HG02798 (cell line): ENCODE data around the gene CALN1.

Source experiments
- ATAC-seq: cut with Tn5 transposase; IDR thresholded peaks from one replicate; pipeline ENCODE4 v1.9.1; 2021; ENCODE audit warnings: mild to moderate bottlenecking; ENCODE audit not compliant: unreplicated experiment, poor library complexity

Gene CALN1

DNA sequence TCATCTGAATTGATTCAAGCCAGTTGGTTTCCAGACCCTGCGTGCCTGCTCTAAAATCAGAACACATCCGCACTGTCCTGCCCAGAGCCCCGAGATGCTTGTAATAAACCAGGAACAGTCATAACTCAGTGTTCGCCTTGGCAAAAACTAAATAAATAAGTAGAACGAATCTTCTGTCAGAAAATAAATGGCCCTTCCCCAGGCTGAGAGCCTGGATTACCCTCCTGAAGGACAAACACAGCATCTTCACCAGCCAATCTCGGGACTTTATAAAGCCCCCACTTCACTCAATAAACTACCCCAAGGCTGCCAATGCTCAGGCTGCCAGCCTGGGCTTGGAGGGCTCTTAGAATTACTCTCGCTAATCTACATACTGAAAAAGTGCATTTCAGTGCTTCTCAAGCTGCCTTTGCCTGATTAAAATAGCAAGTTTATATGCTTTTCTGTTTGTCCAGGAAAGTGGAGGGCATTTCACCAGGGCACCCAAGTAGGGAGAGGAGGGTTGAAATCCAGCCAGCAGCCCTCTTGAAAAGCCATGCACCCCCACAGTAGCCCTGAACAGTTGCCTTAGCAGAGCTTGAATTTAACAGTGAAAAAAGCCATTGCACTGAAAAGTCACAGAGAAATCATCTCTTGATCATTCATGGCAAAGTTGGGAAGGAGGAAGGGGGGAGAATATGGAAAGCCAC lies 136.6 kb downstream of the CALN1 start:
- ATAC-seq: no peak

DNA sequence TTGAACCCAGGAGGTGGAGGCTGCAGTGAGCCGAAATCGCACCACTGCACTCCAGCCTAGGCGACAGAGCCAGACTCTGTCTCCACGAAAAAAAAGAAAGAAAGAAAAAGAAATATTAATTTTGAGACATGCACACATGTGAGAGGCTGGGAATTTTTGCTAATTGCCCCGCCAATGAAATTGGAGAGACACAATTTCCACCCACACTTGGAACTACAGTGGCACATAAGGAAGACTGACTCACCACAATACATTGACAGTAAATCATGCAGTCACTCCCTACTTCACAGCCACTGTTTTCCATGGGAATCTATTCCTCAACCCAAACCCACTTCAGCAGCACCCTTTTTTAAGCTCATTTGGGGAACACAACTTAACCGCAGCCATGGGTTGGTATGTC lies 139.7 kb downstream of the CALN1 start:
- ATAC-seq: no peak

DNA sequence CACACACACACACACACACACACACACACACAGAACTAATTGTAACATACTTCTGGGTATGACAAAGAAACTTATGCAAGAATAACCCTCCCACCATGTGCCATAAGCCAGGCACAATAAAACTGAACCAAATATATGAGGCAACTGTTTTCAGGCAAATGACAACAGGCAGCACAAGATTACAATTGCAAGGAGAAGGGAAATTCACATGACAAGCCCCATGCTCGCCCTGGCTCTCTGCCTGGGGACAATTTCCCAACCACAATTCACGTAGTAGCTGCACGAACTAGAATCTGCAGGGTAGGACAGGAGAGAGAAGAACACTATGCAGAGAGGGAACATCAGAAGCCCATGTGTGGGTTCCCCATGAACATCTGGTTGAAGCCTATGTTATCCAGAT lies 143.3 kb downstream of the CALN1 start:
- ATAC-seq: no peak

DNA sequence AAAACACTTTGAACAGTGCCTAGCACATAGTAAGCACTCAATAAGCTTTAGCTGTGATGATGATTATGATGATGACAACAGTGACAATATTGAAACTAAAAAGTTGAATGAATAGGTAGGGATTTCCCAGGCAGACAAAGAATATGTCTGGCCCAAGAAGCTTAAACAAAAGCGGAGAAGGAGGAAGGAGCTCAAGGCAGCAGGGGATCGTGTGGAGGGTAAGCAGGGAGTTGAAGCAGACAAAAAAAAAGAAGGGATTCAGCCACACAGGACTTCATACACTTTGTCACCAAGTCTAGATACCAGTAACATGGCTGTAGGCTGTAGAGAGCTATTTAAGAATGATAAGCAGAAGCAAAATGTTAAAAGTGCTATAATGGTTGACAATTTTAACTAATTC lies 144.0 kb downstream of the CALN1 start:
- ATAC-seq: no peak

DNA sequence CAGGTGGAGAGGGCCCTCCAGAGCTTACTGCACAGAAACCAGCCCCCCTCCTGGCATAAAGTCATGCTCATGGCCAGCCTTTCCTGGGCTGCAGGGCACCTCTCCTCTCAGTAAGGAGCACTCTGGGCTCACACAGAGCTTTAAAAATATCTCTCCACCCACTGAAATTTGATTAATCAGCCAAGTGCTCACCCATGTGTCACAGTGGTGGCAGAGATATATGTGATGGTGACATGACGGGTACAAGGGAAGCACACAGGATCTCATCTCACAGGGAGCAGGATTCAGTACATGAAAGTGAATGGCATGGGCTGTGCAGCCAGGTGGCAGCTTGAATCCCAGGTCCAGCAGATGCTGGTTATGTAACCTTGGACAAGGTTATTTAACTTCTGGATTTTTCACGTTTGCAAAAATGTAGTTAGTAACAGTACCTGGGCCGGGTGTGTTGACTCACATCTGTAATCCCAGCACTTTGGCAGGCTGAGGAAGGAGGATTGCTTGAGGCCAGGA lies 144.8 kb downstream of the CALN1 start:
- no peak for ATAC-seq

DNA sequence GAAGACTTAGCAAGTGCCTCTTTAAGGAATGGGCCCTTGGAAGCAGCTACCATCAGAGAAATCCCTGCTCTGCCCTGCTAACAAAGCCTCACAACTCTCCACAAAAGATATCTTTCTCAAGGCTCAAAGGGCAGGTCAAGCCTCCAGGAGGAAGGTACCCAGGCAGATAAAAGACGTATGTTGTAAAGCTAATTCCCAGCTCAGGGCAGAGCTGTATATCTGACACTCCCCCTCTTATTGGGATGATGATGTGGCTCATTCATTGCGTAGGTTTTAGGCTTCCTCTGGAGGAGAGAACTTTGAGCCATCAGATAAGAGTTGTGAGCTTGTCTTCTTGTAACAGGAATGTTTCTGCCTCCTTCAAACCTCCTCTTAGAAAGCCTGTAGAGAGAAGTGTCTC lies 145.4 kb downstream of the CALN1 start:
- ATAC-seq: no peak

DNA sequence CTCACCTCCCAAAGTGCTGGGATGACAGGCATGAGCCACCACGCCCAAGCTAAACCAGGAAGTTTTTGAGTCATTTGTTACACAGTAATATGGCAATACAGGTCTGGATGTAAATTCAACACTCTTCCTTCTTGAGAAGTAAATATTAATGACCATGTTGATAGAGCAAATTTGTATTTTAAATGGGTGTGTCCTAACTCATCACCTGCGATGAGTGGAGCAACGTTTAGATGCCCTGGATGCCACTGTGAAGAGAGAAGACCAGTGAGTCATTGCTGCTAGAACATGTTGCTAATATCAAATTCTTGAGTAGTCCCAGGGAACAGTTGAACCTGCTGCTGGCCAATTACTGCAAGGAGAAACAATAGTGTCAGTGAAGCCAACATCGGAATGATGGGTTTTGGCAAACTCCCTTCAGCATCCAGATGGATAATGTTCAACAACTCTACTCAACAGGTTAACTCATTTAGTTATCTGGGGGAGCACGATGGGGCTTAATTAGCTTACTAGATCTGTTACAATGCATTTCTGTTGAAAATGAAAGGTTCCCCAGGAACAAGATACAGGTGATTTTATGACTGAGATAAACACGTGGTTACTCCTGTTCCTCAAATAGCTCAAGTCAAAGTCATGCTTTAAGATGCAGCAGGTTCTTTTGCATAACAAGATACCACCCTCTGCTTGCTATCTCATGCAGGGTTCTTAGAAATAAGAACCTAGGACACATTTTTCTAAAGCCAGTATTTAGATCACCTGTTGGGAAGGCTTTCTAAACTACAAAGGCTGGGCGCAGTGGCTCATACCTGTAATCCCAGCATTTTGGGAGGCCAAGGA lies 146.8 kb downstream of the CALN1 start:
- no peak for ATAC-seq

DNA sequence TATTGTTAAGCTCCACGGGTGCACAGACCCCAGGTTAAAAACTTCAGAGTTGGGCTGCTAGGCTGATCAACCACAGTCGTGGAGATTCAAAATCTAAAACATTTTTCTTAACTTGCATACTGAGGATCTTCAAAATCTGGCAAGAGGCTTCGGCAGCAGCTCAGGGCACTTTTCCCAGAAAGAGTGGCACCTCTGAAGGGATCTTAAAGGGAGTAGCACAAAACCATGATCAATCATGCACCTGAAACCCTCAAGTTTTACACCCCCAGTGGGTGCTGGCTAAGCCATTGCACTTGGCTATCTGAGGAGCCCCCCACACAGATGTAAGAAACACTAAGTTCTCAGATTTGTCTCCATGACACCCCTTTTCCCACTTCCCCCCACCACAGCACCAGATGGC lies 151.7 kb downstream of the CALN1 start:
- ATAC-seq: no peak

DNA sequence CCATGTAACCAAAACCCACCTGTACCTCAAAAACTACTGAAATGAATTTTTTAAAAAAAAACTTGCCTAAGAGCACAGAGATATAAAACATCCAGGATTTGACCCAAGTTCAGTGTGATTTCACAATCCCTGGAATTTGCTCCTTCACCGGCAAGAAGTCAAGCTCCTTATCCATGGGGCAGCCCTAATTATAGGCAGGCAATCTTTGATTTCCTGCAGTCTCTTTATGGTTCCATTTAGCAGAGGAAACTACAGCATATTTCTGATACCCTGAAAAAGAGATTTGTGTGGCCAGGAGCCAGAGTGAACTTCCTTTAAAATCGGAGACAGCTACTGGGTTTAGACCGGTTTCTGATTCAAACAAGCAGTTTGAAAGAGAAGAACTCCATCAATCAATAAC lies 154.1 kb downstream of the CALN1 start:
- no peak for ATAC-seq

DNA sequence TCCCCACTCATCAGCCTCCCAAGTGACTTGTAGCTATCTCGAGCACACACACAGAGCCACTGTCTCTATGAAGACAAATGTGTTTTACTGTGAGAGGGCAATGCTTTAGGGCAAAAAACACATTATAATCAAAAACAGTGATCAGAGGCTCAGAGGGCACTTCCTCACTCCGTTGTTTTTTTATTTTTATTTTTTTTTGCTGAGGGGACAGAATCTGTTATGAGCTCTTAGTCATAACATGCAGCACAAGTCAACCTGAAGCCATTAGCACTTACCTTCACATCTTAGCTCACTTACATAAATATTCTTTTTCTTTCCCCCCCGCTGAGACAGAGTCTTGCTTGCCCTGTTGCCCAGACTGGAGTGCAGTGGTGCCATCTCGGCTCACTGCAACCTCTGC lies 157.7 kb downstream of the CALN1 start:
- ATAC-seq: no peak

DNA sequence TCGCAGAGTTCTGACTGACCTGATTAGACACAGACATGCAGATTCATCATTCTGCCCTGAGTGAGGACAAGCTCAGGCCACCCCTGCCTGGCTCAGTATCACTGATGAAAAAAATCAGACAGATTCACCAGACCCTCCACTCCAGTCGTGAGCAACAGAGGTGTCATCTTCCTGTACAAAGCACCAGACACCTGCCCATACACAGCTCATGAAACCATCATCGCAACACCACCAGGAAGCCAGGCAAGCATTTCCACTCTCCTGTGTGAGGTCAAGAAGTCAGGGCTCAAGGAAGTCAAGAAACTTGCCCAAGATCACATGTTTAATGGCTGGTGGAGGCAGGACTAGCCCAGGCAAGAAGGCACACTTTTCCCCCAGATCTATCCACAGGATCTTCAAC lies 163.0 kb downstream of the CALN1 start:
- no peak for ATAC-seq

DNA sequence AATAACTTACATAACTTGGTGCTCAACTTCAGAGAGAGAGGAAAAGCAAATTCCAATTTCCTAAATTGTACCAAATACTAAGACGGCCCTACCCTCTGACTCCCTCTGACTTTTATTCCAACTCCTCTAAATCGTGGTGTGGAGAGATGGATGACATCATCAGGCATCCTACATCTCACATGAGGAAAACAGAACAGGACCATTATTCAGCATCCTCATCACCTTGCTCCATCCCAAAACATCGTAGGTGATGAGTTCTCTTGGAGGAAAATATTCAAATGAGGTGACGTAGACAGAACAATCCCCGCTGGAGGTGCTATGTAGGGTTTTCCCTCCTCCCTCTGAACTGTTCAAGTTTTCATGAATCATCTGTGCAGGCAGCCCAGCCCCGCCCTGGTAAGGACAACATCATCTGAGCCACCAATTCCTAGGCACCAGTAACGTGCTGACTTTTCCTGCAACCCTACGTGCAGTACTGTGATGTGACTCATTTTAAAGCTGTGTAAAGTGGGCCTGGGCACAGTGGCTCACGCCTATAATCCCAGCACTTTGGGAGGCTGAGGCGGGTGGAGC lies 167.2 kb downstream of the CALN1 start:
- no peak for ATAC-seq

DNA sequence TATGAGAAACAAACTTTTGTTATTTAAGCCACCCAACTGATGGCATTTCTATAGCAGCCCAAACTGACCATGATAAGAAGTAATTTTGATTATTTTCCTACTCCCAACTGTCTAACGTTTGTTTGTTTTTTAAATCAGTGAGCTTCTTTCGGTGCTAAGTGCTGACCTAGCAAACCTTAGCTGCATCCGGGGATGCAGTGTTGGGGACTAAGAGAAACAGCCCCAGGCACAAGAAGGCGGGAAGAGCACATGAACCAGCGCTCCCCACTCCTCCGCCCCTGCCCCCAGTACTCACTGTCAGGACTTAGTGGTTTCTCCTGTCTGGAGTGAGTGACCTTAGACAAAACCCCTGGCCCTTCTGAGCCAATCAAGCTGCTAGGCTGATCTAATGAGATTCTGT lies 168.8 kb downstream of the CALN1 start:
- ATAC-seq: no peak

DNA sequence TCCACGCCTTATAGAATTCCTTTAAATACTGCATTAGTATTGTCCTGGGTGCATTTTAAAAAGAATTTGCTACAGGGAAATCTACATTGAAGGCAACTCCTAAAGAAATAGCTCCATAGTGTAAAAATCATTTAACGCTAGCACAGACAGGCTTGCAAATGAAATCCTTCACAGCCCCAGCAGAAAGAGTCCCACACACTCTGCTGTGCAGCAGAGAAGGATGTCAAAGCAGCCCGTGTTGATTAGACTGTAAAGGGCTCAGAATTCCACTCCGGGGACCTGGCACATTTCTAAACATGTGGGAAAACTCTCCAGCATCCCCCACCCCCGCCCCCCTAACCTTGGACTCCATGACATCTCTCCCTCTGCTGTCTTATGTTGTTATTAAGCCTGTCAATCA lies 176.8 kb downstream of the CALN1 start:
- ATAC-seq: no peak

DNA sequence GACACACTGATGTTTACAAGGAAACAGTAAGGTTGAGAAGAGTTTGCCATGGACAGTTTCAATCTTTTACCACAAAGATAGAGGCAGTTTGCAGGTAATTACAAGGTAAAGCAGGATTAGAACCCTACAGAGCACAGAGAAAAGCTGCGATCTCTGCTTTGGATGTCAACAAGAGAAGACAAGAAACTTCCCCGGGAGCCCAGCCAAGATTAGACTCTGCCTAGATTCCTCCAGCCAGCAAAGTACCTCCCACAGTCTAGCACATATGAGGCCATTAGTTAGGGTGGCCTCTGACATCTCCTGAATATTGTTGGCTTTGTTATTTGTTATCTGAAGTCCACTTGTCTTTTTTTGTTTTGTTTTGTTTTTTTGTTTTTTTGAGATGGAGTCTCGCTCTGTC lies 178.1 kb downstream of the CALN1 start:
- ATAC-seq: no peak

DNA sequence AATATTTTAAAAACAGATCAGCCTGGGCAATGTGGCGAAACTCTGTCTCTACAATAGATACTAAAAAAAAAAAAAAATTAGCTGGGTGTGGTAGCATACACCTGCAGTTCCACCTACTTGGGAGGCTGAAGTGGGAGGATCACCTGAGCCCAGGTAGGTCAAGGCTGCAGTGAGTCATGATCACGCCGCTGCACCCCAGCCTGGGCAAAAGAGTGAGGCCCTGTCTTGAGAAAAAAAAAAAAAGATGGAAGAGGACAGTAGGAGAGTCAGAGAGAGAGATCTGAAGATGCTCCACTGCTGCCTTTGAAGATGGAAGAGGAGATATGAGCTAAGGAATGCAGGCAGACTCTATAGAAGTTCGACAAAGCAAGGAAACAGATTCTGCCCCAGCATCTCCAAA lies 181.9 kb downstream of the CALN1 start:
- ATAC-seq: no peak

DNA sequence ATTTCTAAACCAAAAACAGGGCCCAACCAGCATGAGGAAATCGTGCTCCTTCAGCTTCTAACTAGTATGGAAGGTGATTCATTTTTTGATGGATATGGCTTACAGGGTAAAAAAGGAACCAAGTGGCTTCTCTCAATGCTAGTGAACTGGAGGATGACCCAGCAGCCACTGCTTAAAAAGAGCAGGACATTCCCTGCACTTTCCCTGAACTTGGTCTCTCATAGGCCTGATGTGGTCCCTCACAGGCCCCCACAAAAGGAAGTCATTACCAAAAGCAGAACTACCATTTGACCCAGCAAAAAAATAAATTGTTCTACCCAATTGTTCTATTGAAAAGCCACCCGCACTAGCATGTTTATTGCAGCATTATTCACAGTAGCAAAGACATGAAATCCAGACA lies 188.8 kb downstream of the CALN1 start:
- no peak for ATAC-seq

DNA sequence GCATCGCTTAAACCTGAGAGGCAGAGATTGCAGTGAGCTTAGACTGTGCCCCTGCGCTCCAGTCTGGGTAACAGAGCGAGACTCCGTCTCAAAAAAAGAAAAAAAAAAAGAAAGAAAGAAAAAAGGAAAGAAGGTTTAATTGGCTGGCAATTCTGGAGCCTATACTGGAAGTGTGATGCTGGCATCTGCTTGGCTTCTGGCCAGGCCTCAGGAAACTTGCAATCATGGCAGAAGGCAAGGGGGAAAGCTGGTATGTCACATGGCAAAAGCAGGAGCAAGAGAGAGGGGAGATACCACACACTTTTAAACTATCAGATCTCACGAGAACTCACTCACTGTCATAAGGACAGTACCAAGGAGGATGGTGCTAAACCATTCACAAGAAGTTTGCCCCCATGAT lies 190.0 kb downstream of the CALN1 start:
- no peak for ATAC-seq

DNA sequence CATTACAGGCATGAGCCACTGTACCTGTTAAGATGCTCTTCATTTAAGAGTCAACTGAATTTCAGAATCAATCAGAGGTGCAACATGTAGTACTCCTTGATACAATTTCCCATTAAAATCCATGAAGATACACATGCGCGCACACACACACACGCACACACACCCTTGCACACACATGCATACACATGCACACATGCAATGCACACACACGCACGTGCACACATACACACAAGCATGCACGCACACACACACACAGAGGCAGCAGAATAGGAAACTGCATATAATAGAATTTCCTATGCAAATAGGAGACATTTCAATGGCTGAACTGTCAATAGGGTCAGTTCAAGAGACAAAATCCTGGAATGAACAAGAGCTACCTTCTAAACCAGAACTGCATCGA lies 192.6 kb downstream of the CALN1 start:
- ATAC-seq: no peak

DNA sequence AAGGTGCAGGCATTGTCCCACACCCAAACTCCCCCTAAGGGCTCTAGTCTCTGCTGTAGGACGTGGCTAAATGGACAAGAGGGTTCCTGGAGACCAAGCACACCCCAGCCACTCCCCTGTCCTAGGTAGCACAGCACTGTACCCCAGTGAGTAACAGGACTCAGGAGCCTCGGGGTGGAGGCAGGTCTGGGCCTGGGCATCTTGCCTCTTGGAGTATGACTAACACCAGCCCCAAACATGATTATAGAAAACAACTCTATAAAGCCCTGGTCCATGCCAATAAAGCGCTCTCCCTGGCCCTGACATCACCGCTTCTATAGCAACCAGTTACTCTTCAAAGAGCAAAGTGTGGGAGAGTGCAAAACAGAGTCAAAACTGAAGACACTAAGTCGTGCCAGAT lies 195.0 kb downstream of the CALN1 start:
- no peak for ATAC-seq

DNA sequence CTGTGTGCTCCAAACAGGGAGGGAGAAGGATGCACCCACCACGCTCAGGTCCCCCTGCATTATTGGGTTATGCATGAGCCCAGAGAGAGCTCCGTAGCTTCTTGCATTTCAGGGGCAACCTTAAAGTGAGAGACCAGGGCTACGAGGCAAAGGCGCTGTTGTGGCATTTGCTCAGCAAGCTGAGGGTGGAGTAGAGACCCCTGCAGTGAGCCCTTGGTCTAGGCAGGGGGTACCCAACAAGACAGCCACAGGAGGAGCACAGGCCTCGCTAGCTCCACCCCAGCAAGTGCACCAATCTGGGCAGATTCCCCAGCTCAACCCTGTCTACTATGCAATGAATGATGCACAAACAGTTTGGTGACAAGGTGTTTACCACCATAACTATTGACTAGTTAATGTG lies 198.4 kb downstream of the CALN1 start:
- ATAC-seq: no peak

DNA sequence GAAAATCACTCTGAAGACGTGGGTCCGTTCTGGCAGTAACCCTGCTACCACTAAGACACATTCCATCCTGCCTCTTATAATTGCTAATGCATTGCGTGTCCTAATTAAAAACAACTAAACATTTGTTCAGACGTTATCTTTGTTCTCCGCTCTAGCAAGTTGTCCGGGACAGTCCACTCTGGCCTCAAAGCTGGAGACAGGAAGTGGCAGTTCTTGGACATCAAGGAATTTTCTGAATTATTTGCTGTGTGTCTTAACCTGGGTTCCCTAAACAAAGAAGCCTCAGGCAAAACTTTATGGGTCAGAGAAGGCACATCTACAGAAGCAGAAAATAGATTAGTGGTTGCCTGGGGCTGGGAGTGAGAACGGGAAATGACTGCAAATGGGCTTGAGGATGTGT lies 199.1 kb downstream of the CALN1 start:
- ATAC-seq: no peak
